Raji (cell line): Measurements from ENCODE around the gene LRMDA.

Experiments
- POLR2A ChIP-seq: IDR thresholded peaks from 2 replicates; pipeline ENCODE4 v1.6.1; 2011; ENCODE audit warnings: low read depth, low read length, control low read depth; ENCODE audit not compliant: insufficient read depth

The LRMDA gene

GRCh38 chr10:75640381-75640780 lies 209.0 kb downstream of the LRMDA start:
- no peak for TF ChIP-seq POLR2A

GRCh38 chr10:75640803-75641202 lies 209.4 kb downstream of the LRMDA start:
- no peak for TF ChIP-seq POLR2A

GRCh38 chr10:75643405-75643804 lies 212.0 kb downstream of the LRMDA start:
- TF ChIP-seq POLR2A, result no peak

DNA sequence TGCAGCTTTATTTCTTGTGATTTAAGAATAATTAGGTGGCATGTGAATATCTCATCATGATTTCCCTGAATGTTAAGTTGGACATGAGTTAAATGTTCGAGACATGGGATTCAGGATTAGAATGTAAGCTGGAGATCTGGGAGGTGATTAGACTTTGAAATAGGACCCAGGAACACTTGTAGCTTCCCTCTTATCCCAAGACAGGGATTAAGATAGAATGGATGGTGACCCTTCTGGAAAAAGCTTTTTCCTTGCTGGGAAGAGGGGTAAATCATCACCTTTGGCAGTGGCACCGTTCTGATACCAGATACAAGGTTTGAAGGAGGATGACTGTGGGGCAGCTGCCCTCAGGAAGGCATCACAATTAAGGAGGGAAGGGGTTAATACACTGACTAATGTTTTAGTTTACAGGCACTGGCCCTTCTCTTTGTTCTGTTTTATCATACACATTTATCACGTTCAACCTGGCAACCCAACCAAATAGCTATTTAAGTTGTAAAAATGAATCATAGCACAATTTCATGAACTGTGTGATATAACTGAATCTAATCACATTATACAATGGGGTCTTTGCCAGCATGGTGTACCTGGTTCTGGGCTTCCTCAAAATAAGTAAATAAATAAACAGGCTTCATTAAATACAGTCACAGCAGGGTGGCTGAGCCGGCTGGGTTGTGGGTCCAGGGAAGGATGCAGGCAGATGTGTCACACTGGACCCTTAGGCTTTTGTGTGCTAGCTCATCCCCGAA lies 212.7 kb downstream of the LRMDA start:
- TF ChIP-seq POLR2A, result no peak

- no peak for TF ChIP-seq POLR2A
Measured at GRCh38 chr10:75645704-75646103, 214.3 kb downstream of the LRMDA start.

GRCh38 chr10:75646218-75646915 lies 214.9 kb downstream of the LRMDA start:
- no peak for TF ChIP-seq POLR2A

DNA sequence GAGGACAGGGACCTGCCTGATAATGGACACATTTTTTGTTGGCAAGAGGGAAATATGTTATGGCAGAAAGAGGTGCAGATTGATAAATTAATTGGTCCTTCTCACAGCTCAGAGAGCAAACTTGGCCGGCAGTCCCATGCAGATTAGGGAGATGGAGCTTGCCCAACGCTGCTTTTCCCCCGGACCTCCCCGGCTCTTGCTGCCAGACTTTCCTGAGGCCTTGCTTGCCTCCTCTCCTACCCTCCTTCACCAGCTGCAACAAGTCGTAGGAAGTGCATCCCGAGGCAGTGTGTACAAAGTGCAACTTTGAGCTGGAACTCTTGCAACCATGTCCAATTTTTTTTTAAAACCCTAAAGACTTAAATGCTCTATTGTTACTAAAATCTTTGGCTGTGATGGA lies 215.5 kb downstream of the LRMDA start:
- no peak for TF ChIP-seq POLR2A

- no peak for TF ChIP-seq POLR2A
Measured at GRCh38 chr10:75647675-75648074, 216.3 kb downstream of the LRMDA start.

DNA sequence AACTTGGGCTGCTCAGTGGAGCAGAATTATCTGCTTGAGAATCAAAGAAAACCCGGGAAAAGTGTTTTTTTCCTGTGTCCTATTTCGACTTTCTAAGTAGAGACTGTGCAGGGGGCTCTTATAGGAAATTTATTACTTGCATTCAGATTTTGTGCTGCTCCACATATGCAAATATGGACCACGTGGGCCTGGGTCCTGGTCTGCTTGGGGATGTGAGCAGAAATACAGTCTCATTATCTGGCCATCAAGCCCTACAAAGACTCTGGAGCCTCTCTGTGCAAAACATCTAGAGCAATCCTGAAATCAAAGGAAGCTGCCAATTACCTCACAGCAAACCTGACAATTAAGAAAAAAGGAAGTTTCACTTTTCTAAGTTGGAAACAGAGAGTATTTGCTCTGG lies 216.9 kb downstream of the LRMDA start:
- TF ChIP-seq POLR2A, result no peak

DNA sequence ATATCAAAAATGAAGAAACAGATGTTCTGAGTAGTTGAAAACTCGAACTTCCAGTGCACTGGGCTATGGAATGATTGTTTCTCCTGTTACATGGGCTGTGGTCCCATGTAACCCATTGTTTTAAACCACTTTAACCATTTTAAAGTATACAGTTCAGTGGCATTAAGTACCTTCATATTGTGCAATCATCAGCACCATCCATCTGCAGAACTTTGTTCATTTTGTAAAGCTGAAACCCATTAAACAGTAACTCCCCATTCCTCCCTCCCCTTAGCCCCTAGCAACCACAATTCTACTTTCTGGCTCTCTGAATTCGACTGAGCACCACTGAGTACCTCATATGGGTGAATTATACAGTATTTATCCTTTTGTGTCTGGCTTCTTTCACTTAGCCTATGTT lies 217.4 kb downstream of the LRMDA start:
- TF ChIP-seq POLR2A, result no peak

GRCh38 chr10:75649466-75649865 lies 218.0 kb downstream of the LRMDA start:
- TF ChIP-seq POLR2A, result no peak

DNA sequence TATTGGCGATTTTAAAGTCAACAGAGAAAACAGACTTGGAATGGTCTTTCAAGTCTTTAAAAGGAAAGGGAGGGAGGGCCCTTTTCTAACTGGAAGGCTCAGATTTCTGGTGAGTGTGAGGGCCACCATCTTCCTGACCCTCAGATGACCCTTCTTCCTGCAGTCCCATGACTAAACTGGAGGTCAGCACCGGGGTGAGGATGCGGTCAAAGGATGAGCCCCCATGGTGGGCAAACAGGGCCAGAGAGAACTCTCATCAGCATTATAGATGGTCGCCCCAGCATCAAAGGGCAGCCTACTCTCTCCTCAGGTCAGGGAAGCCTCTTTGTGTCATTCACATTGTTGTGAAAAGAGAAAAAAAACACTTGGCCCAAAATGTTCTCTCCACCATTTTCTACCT lies 219.2 kb downstream of the LRMDA start:
- no peak for TF ChIP-seq POLR2A

DNA sequence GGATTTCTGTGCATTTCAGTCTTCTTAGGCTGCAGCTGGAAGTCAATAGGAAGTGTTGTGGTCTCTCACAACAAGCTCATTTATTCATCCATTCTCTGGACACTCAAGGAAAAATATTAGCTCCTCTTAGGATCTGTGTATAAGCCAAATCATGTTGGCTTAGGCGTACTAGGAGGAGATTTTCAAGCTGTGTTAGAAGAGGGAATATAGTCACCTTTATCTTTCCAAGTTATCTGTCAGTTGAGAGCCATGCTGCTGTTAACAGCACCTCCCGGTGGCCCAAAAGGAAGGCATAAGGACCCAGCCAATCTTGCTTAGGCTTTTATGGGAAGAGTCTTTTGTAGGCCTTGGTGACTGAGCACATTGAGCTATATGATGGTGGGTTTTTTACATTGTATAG lies 220.0 kb downstream of the LRMDA start:
- TF ChIP-seq POLR2A, result no peak

DNA sequence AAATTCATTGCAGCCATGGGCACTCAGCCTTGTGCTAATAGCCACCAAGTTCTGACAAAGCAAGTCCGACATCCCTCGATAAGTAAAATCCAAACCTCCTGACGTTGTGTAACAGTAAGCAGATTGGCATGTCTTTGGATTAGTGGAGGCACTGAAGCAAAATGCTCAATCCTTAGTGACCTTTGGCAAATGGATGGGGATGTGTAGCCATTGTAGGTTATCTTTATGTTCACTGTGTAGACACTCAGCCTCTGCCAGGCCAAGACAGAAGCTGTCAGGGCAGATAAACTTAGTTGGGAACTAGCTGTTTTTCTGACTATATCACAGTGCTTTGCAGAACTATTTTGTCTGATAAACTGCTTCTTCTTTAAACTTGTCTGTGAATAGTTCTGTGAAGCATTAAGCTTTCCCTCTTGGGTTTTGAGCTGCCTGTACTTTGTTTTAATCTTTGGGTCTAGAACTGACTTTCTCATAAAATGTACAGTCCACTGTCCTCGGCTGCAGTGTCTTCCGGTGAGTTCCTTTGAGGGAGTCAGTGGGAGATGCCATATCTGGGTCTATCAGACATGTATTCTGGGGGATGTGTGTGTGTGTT lies 220.8 kb downstream of the LRMDA start:
- no peak for TF ChIP-seq POLR2A

- TF ChIP-seq POLR2A, result no peak
Measured at GRCh38 chr10:75653761-75654160, 222.3 kb downstream of the LRMDA start.

GRCh38 chr10:75654171-75654771 lies 222.8 kb downstream of the LRMDA start:
- no peak for TF ChIP-seq POLR2A
